GM12891 (cell line): ENCODE results near the gene FTHL17.

Experiments
- DNase-seq: peaks from one replicate; pipeline ENCODE4 v3.0.0; 2011; ENCODE audit warnings: low spot score; ENCODE audit not compliant: insufficient read length
- FAIRE-seq: peaks from 2 replicates; lab custom pipeline; 2011; peaks lifted over from hg19 to GRCh38; lab: Jason Lieb, UNC
- PAX5 ChIP-seq: IDR thresholded peaks from 2 replicates; pipeline ENCODE4 v1.6.1; 2011; ENCODE audit warnings: low read length, moderate library complexity, mild to moderate bottlenecking; ENCODE audit not compliant: insufficient read depth, severe bottlenecking
- POLR2A ChIP-seq: IDR thresholded peaks from 2 replicates; pipeline ENCODE4 v1.6.1; 2011; ENCODE audit warnings: low read depth, low read length, control low read depth
- POLR2AphosphoS5 ChIP-seq: IDR thresholded peaks from 2 replicates; pipeline ENCODE4 v1.6.1; 2011; ENCODE audit warnings: low read depth, low read length, control low read depth
- POU2F2 ChIP-seq: IDR thresholded peaks from 2 replicates; pipeline ENCODE4 v1.6.1; 2011; ENCODE audit warnings: low read depth, mild to moderate bottlenecking, control low read depth, low read length, moderate library complexity
- SPI1 ChIP-seq: IDR thresholded peaks from 2 replicates; pipeline ENCODE4 v1.6.1; 2011; ENCODE audit warnings: low read depth, low read length, control low read depth
- TAF1 ChIP-seq: IDR thresholded peaks from 2 replicates; pipeline ENCODE4 v1.6.1; 2011; ENCODE audit warnings: low read depth, low read length, control low read depth

FTHL17 gene

DNA sequence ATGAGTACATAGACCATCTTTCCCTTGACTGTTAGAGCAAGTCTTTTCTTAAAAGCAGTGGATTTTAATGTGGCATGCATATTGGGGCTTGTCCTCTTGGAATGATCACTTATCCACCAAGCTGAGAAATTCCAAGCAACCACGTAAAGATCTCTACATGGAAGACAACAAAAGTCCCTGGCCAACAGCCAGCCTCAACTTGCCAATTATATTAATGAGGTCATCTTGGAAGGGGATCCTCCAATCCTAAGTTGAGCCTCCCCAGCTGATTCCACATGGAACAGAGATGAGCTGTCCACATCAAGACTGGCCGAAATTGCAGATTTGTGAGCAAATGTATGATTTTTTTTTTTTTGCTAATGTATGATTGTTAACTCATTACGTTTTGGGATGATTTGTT lies 20.6 kb upstream of the FTHL17 start:
- DNase-seq (no peak), FAIRE-seq (peak; percentile 62)
- no peak for TF ChIP-seq TAF1
- TF ChIP-seq POLR2A: no peak
- no peak for TF ChIP-seq POLR2AphosphoS5
- TF ChIP-seq POU2F2: no peak
- no peak for TF ChIP-seq PAX5
- TF ChIP-seq SPI1: no peak

DNA sequence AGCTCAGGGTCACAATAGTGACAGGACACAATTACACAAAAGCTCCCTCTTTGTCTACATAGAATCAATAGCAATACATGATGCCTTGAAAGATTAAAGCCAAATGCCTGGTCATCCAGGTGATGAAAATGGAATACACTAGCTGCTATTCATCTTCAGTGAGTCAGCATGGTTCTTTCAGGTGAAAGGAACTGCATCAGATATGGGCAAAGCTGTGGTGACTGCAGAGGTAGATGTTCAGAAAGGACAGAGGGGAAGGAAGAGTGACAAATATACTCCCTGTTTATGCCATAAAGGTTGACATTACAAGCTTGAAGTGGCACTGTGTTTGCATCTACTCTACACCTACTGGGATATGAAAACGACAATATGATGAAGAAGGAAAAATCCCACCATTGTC lies 20.0 kb upstream of the FTHL17 start:
- FAIRE-seq (peak; percentile 67), DNase-seq (no peak)
- TF ChIP-seq POU2F2: no peak
- no peak for TF ChIP-seq TAF1
- no peak for TF ChIP-seq POLR2A
- no peak for TF ChIP-seq SPI1
- TF ChIP-seq POLR2AphosphoS5: no peak
- TF ChIP-seq PAX5: no peak

DNA sequence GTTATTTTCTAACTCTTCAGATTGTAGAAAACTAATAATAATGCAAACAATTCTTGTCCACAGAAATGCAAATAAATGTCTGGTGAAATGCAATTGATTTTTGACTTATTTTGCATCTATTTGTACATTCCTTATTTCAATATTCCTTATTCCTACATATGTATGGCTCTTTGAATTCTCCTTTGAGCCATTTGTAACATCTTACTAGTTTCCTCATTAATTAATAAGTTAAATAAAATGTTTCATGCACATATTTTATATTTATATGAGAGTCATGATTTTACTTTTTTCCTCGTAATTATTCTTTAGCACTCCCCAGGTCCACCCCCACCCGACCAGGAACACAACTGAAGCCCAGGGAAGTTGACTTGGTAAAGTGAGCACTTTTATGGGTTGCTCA lies 2.7 kb upstream of the FTHL17 start:
- FAIRE-seq (no peak), DNase-seq (no peak)
- TF ChIP-seq POLR2A (no peak), TAF1 (no peak), POLR2AphosphoS5 (no peak), POU2F2 (no peak), PAX5 (no peak), SPI1 (no peak)

DNA sequence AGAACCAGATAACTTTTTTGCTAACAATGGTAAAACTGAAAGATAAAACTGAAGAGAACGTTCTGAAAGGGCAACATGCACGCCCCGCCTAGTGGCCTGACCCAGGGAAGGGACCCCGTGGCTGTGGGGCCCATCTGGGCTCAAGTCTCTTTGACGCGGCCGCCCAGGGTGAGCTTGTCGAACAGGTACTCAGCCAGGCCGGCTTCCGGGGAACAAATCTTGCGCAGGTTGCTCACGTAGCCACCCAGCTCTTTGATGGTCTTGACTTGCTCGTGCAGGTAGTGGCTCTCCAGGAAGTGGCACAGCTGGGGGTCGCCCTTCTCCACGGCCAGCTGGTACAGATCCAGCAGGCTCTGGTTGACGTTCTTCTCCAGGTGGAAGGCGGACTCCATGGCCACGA lies 579 bp downstream of the FTHL17 start:
- FAIRE-seq: no peak
- no peak for DNase-seq
- TF ChIP-seq PAX5 (no peak), SPI1 (no peak), POU2F2 (no peak), TAF1 (no peak), POLR2A (no peak), POLR2AphosphoS5 (no peak)

DNA sequence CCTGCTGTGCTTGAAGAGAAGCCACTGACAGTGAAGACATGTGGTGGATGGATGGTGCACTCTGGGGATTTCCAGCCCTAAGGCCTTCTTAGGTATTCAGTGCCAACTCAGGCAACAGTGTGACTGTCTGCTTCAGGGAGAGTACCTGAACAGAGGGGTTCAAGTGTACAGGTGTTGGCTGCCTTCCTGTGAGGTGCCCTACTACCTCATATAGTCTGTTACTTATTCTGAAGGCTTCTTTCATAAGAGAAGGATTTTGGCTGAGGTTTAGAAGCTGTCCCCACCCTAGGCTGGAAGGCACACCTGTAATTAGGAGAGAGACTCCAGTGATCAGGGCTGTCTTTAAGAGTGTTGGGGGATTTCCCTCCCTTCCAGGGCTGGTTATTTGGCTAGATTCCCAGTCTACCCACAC lies 1.8 kb downstream of the FTHL17 start:
- TF ChIP-seq POLR2A (no peak), TAF1 (no peak), POU2F2 (no peak), POLR2AphosphoS5 (no peak)
- FAIRE-seq: peak; percentile 88
- no peak for DNase-seq

DNA sequence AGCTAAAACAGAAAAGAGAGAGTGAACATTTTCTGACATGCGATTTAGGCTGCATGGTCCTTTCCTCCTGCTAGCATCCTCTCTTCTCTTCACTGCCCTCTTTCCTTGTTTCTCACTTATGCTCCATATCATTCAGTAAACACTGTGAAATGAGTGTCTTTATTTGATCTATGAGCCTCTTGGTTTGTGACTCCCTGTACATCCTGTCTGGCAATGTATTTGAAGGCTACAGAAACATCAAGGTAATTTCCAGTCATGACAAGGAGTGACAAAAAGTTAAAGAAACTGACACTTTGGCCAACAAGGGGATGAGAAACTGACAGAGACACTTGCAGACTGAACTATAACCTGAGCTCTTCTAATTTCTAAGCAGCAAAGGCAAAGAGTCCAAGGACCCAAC lies 8.7 kb downstream of the FTHL17 start:
- FAIRE-seq (peak; percentile 91), DNase-seq (no peak)
- TF ChIP-seq POLR2A: no peak
- no peak for TF ChIP-seq TAF1
- no peak for TF ChIP-seq PAX5
- no peak for TF ChIP-seq POU2F2
- no peak for TF ChIP-seq SPI1
- no peak for TF ChIP-seq POLR2AphosphoS5

DNA sequence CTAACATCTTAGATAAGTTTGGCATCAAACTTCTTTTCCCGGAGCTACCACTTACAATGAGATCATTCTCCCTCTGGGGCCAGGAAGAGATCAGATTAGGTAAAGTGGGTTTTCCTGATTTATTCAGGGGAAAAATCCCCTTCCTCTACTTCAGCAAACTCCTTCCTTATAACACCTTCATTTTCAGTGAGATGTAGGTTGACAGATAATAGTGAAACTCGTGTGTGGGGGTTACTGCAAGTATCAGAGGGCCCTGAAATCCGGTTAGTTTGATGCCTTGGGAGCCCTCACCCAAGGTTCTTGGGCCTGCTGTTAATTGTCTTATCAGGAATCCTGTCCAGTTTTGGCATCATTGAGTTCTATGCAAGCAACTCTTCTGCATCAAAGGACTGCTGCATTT lies 10.8 kb downstream of the FTHL17 start:
- no peak for DNase-seq
- TF ChIP-seq TAF1: no peak
- TF ChIP-seq POU2F2: no peak
- no peak for TF ChIP-seq POLR2AphosphoS5
- TF ChIP-seq PAX5: no peak
- no peak for TF ChIP-seq POLR2A
- TF ChIP-seq SPI1: no peak
- FAIRE-seq: peak; percentile 90

DNA sequence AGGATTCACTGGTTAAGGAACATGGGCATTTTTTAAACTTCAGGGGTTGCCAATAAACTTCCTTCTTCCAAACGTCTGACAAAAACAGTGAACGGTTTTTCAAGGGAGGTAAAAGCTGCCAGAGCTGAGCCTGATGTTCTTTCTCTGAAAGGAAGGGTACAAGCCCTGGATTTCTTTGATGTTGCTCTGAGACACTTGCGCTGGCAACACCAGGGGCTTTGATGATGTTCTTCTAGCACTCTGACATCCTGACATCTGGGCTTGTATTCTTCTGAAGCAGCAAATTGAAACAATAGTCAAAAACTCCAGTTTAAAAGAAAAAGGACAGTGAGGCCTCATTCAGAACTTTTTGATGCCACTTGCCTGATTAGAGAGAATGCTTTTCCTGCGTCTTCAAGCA lies 11.8 kb downstream of the FTHL17 start:
- no peak for FAIRE-seq
- TF ChIP-seq POLR2AphosphoS5 (no peak), POLR2A (no peak), TAF1 (no peak), SPI1 (no peak), POU2F2 (no peak), PAX5 (no peak)
- no peak for DNase-seq

DNA sequence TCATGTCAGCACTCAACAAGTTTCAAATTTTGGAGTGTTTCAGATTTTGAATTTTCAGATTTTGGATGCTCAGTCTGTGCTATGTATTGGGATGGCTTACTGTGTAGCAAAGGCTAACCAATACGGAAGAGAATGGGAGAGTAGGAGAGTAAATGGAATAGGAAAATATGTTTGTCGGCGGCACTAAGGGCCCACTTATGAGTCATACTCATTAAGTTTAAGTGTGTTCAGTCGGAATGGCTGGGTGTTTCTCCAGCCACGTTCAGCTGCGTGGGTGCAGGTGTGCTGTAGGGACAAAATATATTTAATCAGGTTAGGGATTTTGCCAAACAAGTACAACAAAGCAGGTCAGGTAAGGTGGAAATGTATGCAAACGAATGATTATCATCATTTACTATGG lies 13.6 kb downstream of the FTHL17 start:
- TF ChIP-seq PAX5 (no peak), SPI1 (no peak), TAF1 (no peak), POLR2AphosphoS5 (no peak), POLR2A (no peak), POU2F2 (no peak)
- no peak for FAIRE-seq

DNA sequence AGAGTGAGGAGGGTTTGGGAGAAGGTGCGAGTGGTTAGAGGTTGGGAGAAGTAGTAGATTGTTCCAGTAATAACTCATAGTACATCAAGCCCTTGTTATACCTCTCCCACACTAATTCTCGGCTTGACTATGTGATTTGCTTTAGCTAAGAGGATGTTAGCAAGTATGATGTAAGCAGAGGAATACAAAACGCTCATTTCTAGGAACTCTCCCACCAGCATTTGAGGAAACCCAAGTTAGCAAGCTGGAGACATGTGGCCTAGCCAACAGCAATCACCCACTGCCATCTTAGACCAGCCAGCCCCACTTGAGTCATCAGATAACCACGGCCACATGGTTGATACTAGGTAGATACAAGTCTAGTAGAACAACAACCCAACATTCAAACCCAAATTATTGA lies 14.2 kb downstream of the FTHL17 start:
- no peak for TF ChIP-seq POLR2A
- no peak for TF ChIP-seq SPI1
- TF ChIP-seq TAF1: no peak
- TF ChIP-seq POU2F2: no peak
- TF ChIP-seq PAX5: no peak
- no peak for TF ChIP-seq POLR2AphosphoS5
- DNase-seq: no peak
- FAIRE-seq: peak; percentile 45

More for the DNA sequence above, 13.6 kb downstream of the FTHL17 start:
- no peak for DNase-seq
